RWPE2 (cell line): ENCODE measurements around the gene PCDH15.

Experiments
- ATAC-seq: fragments of 200-7000 bp; cut with Tn5 transposase; 3 replicates; pipeline ENCODE4 v1.9.1; 2021; ENCODE audit warnings: low read depth
- DNase-seq: peaks from one replicate; pipeline ENCODE4 v3.0.0-alpha.2; 2020; ENCODE audit warnings: low spot score
- H3K27ac ChIP-seq: fragments of 450-650 bp; 2 replicates; pipeline ENCODE4 v1.5.1; 2017; ENCODE audit warnings: mild to moderate bottlenecking; ENCODE audit not compliant: poor library complexity, severe bottlenecking
- H3K27me3 ChIP-seq: fragments of 250-450 bp; sonication (Bioruptor Pico); 2 replicates; pipeline ENCODE4 v1.5.1; 2021; ENCODE audit warnings: mild to moderate bottlenecking, moderate library complexity; ENCODE audit not compliant: insufficient read depth, poor library complexity, severe bottlenecking
- H3K36me3 ChIP-seq: fragments of 250-450 bp; sonication (Bioruptor Pico); 2 replicates; pipeline ENCODE4 v1.5.1; 2020; ENCODE audit warnings: low read depth, mild to moderate bottlenecking, moderate library complexity
- H3K4me1 ChIP-seq: fragments of 250-450 bp; sonication (Bioruptor Pico); 2 replicates; pipeline ENCODE4 v1.5.1; 2021; ENCODE audit warnings: mild to moderate bottlenecking, moderate library complexity; ENCODE audit not compliant: insufficient read depth, poor library complexity, severe bottlenecking
- H3K4me3 ChIP-seq: fragments of 250-450 bp; sonication (Bioruptor Pico); 2 replicates; pipeline ENCODE4 v1.5.1; 2021; ENCODE audit warnings: mild to moderate bottlenecking, moderate library complexity; ENCODE audit not compliant: severe bottlenecking
- H3K9me3 ChIP-seq: fragments of 250-450 bp; sonication (Bioruptor Pico); 2 replicates; pipeline ENCODE4 v1.5.1; 2021; ENCODE audit warnings: mild to moderate bottlenecking, moderate library complexity; ENCODE audit not compliant: severe bottlenecking
- CTCF ChIP-seq: fragments of 450-650 bp; IDR thresholded peaks from one replicate; pipeline ENCODE4 v1.5.1; 2017; ENCODE audit warnings: mild to moderate bottlenecking, moderate library complexity; ENCODE audit not compliant: poor library complexity, severe bottlenecking

The PCDH15 gene

GRCh38 chr10:54691331-54691730, 109.7 kb downstream of the PCDH15 start:
- H3K36me3 ChIP-seq, result 0 out of 2 replicates have a peak, but pooled peaks cover 3% of the 10 kb centered on the region
- ATAC-seq, result no peak
- no peaks in the 10 kb centered on the region for H3K9me3 ChIP-seq
- no peak for DNase-seq
- no peak for TF ChIP-seq CTCF
- peaks cover 8% of the 10 kb centered on the region for H3K27me3 ChIP-seq
- H3K27ac ChIP-seq, result no peak overlapping the region
- H3K4me3 ChIP-seq, result no peak overlapping the region
- no peaks in the 10 kb centered on the region for H3K4me1 ChIP-seq

GRCh38 chr10:54682554-54682953, 118.5 kb downstream of the PCDH15 start:
- H3K36me3 ChIP-seq, result no peaks in the 10 kb centered on the region
- TF ChIP-seq CTCF, result no peak
- H3K27ac ChIP-seq, result no peak overlapping the region
- no peaks in the 10 kb centered on the region for H3K4me1 ChIP-seq
- ATAC-seq (no peak), DNase-seq (no peak)
- no peaks in the 10 kb centered on the region for H3K27me3 ChIP-seq
- no peak overlapping the region for H3K4me3 ChIP-seq
- no peaks in the 10 kb centered on the region for H3K9me3 ChIP-seq

- no peak for TF ChIP-seq CTCF
- DNase-seq (no peak), ATAC-seq (no peak)
These were observed 119.9 kb downstream of the PCDH15 start for GRCh38 chr10:54681136-54681535.

GRCh38 chr10:54667136-54667535, 133.9 kb downstream of the PCDH15 start:
- no peaks in the 10 kb centered on the region for H3K36me3 ChIP-seq
- DNase-seq (no peak), ATAC-seq (no peak)
- TF ChIP-seq CTCF, result no peak
- H3K4me3 ChIP-seq, result no peak overlapping the region
- H3K27me3 ChIP-seq, result no peaks in the 10 kb centered on the region
- no peak overlapping the region for H3K27ac ChIP-seq
- no peaks in the 10 kb centered on the region for H3K9me3 ChIP-seq
- H3K4me1 ChIP-seq, result no peaks in the 10 kb centered on the region

More at GRCh38 chr10:54681136-54681535, 119.9 kb downstream of the PCDH15 start:
- Histone ChIP-seq H3K27ac (no peak overlapping the region), H3K4me3 (no peak overlapping the region), H3K9me3 (no peaks in the 10 kb centered on the region), H3K27me3 (no peaks in the 10 kb centered on the region), H3K36me3 (no peaks in the 10 kb centered on the region), H3K4me1 (no peaks in the 10 kb centered on the region)

GRCh38 chr10:54666192-54666591, 134.8 kb downstream of the PCDH15 start:
- Histone ChIP-seq H3K4me1 (no peaks in the 10 kb centered on the region), H3K4me3 (no peak overlapping the region), H3K27ac (no peak overlapping the region), H3K27me3 (no peaks in the 10 kb centered on the region), H3K36me3 (no peaks in the 10 kb centered on the region), H3K9me3 (no peaks in the 10 kb centered on the region)
- ATAC-seq, result no peak
- TF ChIP-seq CTCF, result no peak
- no peak for DNase-seq
